Germinal center (tissue), 1 donor: ENCODE measurements around the gene MDN1.
A peak's percentile ranks its signal among the peaks of the same experiment; 100 is the strongest.
"Not testable (repeated sequence)": the region's sequence is repeated elsewhere in the genome, so short reads cannot be mapped to it uniquely, and the experiment has no call there.

Experiments
- DNase-seq: peaks from one replicate; pipeline ENCODE4 v3.0.0; 2012; ENCODE audit warnings: mixed read lengths, low spot score

The MDN1 gene

DNA sequence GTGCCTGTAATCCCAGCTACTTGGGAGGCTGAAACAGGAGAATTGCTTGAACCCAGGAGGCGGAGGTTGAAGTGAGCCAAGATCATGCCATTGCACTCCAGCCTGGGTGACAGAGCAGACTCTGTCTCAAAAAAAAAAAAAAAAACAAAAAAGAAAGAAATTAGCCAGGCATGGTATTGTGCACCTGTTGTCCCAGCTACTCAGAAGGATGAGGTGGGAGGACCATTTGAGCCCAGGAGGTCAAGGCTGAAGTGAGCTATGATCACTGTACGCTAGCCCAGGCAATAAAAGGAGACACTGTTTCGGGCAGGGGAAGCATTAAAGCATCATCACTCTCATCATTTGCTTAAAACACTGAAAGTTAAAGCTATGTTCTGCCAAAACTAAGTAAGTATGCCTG is 6.2 kb downstream of the MDN1 start:
- not testable (repeated sequence) for DNase-seq

DNA sequence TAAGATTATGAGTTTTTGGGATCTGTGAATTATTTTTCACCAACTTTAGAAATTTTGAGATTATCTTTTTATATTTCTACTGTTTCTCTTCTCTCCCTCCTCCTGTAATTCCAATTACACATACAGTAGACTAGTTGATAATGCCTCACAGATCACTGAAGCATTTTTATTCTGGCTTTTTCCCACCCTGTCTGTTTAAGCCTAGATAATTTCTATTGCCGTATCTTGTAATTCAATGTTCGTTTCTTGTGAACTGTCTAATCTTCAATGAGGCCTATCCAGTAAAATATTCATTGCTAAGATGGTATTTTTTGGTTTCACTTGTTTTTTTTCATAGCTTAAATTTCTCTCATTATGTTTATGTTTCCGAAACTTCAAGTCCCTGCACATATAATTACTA is 12.0 kb downstream of the MDN1 start:
- DNase-seq = no peak

DNA sequence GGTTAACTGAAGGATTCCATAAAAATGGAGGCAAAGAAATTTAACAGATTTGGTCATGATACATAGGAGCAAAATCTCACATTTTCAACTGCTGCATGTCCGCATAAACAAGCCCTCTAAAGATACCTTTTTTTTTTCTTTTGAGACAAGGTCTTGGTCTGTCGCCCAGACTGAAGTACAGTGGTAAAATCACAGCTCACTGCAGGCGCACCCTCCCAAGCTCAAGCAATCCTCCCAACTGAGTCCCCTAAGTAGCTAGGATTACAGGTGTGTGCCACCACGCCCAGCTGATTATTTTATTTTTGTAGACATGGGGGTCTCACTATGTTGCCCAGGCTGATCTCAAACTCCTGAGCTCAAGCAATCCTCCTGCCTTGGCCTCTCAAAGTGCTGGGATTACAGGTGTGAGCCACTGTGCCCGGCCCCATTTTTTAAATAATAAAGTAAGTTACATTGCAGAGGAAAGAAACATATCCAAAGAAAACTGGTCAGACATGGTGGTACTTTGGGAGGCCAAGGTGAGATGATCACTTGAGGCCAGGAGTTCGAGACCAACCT is 13.7 kb downstream of the MDN1 start:
- no peak for DNase-seq

DNA sequence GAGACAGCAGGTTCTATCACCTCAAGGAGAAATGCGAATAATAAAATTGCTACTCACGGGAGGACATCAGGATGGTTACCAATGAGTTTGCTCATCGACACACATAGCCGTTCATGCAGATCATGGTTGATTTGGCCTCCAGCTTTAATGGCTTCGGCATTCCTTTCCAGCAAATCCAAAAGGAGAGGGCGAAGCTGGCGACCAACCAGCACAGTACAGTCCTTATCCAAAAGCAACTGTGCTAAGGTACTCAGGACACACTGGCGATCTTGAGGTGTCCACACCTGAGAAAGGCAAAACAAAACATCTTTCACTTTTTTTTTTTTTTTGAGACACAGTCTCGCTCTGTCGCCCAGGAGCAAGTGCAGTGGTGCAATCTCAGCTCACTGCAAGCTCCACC is 16.3 kb downstream of the MDN1 start:
- no peak for DNase-seq

DNA sequence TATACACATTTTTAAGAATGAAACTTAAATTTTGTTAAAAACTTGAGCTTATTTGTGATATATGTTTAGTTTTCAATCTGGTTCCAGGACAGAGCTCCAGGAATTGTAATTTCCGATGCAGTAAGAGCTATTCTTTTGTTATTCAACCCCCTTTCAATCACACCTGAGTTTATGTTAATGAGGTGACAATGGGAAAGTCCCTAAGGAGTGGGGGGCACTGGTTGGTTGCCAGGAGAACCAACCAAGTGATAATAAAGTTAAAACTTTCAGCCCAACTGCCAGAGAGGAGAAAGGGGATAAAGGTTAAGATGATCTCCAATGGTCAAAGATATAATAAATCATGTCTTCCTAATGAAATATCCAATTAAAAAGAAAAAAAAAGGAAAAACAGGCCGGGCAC is 19.8 kb downstream of the MDN1 start:
- no peak for DNase-seq

DNA sequence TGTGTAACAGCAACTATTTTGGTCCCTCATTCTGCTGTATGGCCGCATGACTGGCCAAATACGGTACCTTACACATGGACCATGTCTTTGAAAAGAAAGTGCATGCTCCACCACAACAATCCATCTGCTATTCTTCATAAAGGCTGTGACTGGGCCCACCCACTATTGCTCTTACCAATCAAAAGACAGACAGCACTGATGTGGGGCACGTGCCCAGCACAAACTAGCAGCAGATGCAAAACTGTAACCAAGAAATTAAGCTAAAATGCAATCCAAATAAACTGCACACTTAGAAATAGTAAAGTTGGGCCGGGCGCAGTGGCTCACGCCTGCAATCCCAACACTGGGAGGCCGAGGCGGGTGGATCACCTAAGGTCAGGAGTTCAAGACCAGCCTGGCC is 20.5 kb downstream of the MDN1 start:
- DNase-seq = no peak

DNA sequence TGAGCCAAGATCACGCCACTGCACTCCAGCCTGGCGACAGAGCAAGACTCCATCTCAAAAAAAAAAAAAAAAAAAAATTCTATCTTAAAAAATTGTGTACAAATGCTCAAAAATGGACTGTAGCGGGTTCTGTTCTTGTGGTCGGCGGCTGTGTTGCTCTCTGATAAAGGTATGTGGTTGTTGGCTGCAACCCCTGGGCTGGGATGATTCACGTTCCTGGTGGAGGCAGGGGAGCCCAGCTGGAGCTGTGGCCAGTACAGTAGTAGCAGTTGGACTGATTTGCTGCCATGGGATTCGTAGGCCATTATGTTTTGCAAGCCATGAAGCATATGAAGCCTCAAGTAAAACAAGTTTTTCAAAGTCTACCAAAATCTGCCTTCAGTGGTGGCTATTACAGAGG is 22.3 kb downstream of the MDN1 start:
- DNase-seq = no peak

DNA sequence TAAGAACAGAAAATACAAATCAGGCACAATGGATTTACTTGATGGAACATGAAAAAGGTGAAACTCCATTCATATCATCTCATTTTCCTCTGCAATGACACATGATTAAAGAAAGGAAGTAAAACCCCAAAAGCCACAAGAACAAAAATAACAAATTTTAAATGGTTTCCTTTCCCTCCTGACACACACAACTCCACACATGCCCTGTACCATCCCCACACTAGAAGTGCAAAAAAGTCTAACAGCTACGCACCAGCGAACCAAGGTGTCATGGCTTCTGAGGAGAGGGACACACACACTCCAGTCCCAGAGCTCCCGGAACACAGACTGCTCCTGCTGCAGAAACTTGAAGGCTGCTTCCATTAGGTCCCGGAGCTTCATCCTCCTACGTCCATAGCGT is 25.3 kb downstream of the MDN1 start:
- DNase-seq = no peak

DNA sequence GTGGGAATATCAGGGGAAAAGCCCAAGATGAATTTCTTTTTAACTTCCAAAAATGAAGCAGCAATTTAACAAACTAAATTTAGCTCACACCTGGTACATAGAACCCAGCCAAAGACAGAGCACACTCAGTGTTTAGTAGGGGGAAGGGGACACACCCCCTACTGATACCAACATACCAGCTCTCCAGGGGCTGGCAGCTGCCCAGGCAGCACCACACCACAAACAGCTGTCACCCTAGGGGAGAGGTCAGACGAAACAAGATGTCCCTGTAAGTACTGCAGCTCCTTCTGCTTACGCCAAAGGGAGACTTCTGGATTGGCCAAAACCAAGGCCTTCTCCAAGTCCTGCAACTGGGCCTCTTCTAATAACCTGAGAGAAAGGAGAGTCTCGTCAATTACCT is 26.0 kb downstream of the MDN1 start:
- no peak for DNase-seq

DNA sequence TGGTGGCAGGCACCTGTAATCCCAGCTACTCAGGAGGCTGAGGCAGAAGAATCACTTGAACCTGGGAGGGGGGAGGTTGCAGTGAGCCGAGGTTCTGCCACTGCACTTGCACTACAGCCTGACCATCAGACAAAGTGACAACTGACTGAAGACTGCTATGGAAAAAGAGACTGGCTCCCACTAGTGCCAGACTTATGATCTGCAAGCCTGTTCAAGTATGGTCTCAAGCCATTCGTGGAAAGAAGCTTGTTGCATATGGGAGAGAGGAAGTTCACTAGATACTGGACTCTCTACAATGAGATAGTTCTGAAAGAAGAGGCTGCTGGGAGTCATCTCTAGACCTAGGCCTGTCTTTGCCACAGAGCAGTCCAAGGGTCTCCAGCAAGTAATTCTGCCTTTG is 26.7 kb downstream of the MDN1 start:
- peak; percentile 62 for DNase-seq

DNA sequence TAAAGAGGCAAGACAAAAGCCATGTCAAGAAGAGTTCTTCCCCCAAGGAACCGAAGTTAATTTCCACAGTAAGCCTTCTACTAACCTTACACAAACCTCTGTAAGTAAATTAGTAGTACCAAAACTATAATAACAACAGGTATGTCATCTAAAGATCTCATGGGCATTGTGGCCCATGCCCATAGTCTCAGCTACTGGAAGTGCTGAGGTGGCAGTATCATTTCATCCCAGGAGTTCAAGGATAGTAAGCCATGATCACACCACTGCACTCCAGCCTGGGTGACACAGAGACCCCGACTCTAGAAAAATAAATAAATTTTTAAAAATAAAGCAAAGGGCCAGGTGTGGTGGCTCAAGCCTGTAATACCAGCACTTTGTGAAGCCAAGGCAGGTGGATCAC is 29.2 kb downstream of the MDN1 start:
- DNase-seq = no peak

DNA sequence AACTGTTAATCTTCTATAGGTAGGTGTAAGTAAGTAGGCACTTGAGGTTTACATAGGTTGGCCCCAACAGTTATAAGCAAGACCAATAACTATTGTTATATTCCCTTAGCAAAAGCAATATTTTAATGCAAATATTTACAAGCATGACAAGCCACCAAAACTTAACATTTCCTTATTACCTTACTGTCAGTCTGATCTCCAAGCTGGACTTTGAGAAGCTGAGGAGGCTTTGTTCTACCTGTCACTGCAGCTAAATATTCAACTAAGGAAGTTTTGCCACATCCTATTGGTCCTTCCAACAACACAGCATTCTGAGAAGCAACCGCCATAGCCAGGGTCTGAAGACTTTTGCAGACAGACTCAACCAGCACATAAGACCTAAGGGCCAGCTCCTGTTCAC is 29.6 kb downstream of the MDN1 start:
- no peak for DNase-seq

DNA sequence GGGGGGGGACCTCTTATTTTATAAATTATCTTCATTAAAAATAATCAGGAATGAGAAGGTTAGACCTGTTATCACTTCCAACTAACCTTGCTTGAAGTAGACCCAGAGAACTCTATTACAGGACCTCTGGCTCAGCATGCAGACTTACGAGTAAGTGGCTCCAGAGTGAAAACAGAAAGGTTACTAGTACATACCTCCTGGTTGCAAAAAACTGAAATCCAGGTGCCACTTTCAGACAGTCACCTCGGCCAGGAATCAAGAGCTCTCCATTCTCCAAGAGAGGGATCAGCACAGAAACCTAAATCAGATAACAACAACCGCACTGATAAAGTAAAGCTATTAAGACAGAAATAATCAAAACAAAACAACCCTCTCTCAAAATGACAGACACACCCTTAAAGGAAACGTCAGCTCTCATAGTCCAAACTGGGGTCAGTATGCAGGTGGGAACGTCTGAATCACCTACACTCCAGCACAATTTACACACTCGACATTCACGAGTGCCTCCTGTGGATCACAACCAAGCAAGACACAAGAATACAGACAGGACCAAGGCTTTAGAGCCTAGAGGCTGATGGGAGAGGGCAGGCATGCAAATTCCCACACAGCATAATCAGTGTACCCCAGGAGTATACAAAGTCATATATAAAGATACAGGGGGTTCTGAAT is 31.8 kb downstream of the MDN1 start:
- no peak for DNase-seq

DNA sequence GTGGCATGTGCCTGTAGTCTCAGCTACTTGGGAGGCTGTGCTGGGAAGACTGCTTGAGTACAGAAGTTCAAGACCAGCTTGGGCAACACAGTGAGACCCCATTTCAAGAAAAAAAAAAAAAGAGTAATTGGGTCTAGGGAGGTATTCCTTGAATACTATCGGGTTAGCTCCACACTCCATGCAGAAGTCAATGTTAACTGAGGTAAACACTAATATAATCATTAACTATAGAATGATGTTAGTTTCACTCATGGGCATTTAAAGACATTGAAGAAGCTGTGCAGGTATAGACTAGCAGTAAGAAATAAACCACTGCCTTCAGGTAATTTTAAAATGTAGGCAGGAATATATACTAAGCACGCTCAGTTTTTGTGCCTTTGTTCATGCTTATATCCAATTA is 32.6 kb downstream of the MDN1 start:
- no peak for DNase-seq

DNA sequence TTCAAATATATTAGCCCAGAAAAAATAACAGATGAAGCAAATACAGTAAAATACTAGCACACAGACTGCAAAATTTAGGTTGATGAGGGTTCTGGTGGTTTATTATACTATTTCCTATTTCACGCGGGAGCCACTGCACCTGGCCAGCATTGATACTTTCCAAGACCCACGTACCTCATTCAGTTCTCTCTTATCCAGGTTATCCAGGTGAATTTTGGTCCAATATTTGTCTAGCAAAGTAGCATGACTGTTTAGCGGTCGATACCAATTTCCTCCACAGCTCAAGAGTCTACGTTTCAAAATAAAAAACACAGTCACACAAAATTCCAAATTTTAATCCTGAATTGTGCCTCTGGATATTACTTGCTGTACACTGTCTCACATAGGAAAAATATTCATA is 34.8 kb downstream of the MDN1 start:
- no peak for DNase-seq

DNA sequence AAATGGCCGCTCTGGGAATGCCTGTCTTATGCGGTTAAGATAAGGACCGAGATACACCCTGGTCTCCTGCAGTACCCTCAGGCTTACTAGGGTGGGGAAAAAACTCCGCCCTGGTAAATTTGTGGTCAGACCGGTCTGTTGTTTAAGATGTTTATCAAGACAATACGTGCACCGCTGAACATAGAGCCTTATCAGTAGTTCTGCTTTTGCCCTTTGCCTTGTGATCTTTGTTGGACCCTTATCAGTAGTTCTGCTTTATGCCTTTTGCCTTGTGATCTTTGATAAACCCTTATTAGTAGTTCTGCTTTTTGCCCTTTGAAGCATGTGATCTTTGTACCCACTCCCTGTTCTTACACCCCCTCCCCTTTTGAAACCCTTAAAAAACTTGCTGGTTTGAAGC is 36.3 kb downstream of the MDN1 start:
- DNase-seq = not testable (repeated sequence)

DNA sequence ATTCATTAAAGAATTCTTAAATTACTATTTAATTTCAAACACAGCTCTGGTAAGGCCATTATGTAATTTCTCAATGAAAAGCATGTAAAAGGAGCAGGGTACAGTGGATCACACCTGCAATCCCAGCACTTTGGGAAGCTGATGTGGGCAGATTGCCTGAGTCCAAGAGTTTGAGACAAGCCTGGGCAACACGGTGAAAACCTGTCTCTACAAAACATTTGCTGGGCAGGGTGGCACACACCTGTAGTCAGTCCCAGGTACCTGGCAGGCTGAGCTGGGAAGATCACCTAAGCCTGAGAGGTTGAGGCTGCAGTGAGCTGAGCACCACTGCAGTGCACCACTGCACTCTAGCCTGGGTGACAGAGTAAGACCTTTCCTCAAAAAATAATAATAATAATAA is 37.4 kb downstream of the MDN1 start:
- DNase-seq = no peak

DNA sequence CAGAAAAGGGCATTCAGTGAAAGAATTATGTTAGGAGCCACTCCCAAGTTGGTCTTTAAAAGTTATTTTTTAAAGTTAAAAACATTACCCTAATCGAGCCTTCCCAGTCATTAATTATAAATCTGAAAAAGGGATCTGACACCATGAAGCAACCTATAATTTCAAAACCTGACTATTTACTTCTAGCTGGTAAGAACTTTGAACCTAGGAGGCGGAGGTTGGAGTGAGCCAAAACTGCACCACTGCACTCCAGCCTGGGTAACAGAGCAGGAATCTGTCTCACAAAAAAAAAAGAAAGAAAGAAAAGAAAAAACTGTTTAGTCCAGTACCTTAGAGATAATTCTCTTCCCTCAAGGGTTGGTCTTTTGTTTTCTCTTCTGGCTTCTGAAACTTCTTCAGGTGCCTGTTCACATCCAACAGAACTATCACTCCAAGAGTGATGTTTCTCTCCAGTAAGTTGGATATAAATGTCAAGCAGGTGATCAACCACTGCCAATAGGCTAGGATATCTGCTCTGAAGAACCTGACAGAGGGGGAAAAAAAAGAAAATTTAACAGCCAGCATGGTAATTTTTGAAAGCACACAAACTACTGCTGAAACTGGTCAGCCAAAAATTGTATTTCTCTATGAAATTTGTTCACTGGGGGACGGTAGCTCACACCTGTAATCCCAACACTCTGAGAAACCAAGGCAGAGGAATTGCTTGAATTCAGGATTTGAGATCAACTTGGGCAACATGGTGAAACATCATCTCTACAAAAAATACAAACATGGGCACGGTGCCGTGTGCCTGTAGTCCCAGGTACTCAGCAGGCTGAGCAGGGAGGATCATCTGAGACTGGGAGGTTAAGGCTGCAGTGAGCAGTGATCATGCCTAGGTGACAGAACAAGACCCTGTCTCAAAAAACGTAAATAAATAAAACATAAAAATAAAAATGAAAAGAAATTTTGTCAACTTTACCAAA is 38.2 kb downstream of the MDN1 start:
- DNase-seq = no peak

DNA sequence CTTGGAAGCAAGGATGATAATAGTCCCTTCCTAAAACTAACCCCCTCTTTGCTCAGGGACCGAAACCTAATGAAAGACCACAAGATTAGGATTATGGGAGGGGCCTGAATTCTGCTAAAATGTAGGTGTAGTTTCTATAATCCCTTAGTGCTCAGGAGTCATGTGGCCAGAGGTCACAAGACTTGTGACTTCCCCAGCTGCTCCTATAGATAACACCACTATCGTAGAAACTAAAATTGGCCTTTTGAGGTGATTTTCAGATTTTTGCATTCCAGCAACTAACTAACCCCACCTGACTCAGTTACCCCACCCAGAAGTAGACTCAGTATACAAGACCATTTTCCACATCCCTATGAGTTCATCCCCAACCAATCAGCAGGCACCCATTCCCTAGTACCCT is 42.1 kb downstream of the MDN1 start:
- no peak for DNase-seq

DNA sequence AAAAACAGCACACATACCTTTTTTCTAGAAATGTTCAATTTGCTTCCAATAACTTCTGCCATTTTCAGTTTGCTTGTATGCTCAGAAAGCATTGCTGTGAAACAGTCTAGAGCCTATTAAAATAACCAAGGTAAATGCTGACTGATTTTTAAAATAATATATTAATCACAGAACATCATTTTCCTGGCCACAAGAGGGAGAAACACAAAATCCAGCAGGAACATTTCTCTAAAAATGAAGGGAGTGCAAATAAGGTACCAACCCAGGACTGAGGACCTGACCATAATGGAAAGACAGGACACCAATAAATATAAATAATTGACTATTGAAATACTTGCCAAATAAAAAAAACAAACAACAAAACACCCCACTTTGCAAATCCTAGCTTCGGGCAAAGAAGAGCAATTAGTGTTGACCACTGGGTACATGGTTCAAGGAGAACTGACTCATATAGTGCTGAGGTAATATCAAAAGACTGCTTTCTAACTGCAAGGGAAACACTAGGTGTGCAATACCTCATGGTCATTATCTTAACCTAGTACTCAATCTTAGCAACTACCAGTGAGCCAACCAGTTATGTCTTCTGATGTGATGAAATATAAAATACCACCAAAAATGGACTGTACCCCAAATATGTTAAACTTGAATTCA is 42.9 kb downstream of the MDN1 start:
- no peak for DNase-seq

DNA sequence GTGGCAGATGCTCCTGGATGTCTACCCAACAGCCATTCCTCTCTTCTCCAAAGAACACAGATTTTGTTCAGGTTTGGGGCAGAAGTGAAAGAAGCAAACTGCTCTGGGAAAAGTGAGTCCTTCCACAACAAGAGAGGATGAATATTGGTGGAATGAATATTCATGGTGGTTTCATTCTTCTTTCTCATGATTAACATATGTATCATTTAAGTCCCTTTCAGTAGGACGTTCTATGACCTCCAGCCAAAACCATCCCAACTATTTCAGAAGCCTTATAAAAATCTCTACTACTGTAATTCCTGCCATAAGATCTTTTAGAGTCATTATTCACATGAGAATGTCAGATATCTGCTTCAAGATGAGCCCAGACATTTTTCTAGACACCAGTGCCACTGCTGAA is 44.4 kb downstream of the MDN1 start:
- DNase-seq = no peak

DNA sequence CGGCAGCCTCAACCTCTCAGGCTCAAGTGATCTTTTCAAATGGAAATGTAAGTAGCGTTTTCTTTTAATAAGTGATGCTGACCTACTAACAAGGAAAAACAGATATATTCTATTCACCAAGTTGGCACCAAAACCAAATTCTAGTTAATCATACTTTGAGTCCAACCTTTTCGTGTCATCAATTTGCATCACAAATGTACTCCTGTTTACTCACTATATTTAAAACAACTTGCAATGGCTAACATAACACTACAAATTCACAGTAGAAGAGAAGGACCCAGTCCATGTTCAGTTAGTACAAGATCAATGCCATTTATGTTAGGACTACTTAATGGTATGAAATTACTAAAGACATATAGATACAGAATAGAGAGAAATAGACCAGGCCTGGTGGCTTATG is 50.0 kb downstream of the MDN1 start:
- no peak for DNase-seq

DNA sequence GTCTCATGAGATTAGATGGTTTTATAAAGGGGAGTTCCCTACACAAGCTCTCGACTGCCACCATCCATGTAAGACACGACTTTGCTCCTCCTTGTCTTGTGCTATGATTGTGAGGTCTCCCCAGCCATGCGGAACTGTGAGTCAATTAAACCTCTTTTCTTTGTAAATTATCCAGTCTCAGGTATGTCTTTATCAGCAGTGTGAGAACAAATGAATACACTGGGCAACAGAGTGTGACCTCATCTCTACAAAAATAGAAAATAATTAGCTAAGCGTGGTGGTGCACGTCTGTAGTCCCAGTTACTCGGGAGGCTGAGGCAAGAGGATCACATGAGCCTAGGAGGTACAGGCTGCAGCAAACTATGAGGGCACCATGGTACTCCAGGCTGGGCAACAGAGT is 51.3 kb downstream of the MDN1 start:
- DNase-seq = no peak
